Measurements from ENCODE around the gene PLEKHA6.
A peak's percentile ranks its signal among the peaks of the same experiment; 100 is the strongest.
"Not testable (repeated sequence)": the region's sequence is repeated elsewhere in the genome, so short reads cannot be mapped to it uniquely, and the experiment has no call there.

Gene PLEKHA6

GRCh38 chr1:204335533-204335932 lies 24.2 kb downstream of the PLEKHA6 start:
- DNase-seq = no peak
- no peak for ATAC-seq

- no peak for ATAC-seq
- DNase-seq = no peak
These were observed 24.6 kb downstream of the PLEKHA6 start for GRCh38 chr1:204335085-204335484.

GRCh38 chr1:204334455-204334854 lies 25.3 kb downstream of the PLEKHA6 start:
- no peak for DNase-seq
- ATAC-seq = no peak

- DNase-seq = no peak
- no peak for ATAC-seq
These were observed 26.3 kb downstream of the PLEKHA6 start for GRCh38 chr1:204333427-204333826.

- ATAC-seq (no peak), DNase-seq (no peak)
These were observed 27.8 kb downstream of the PLEKHA6 start for GRCh38 chr1:204331847-204332487.

- ATAC-seq = no peak
- DNase-seq = no peak
These were observed 28.5 kb downstream of the PLEKHA6 start for GRCh38 chr1:204331275-204331674.

GRCh38 chr1:204327870-204328269 lies 31.9 kb downstream of the PLEKHA6 start:
- ATAC-seq, DNase-seq: not testable (repeated sequence)

GRCh38 chr1:204327359-204327758 lies 32.4 kb downstream of the PLEKHA6 start:
- ATAC-seq (no peak), DNase-seq (no peak)

GRCh38 chr1:204326771-204327300 lies 32.9 kb downstream of the PLEKHA6 start:
- ATAC-seq = no peak
- DNase-seq = no peak

- DNase-seq (no peak), ATAC-seq (no peak)
These were observed 33.8 kb downstream of the PLEKHA6 start for GRCh38 chr1:204325944-204326343.

GRCh38 chr1:204323887-204324286 lies 35.8 kb downstream of the PLEKHA6 start:
- DNase-seq = peak; percentile 51
- peak; percentile 97 for ATAC-seq

- no peak for DNase-seq
- no peak for ATAC-seq
These were observed 37.3 kb downstream of the PLEKHA6 start for GRCh38 chr1:204322339-204322868.

GRCh38 chr1:204321665-204322064 lies 38.1 kb downstream of the PLEKHA6 start:
- no peak for DNase-seq
- ATAC-seq = no peak

GRCh38 chr1:204321051-204321450 lies 38.7 kb downstream of the PLEKHA6 start:
- ATAC-seq (no peak), DNase-seq (no peak)

GRCh38 chr1:204320382-204320804 lies 39.3 kb downstream of the PLEKHA6 start:
- ATAC-seq = peak; percentile 55

GRCh38 chr1:204319462-204319861 lies 40.3 kb downstream of the PLEKHA6 start:
- no peak for DNase-seq
- no peak for ATAC-seq

More at GRCh38 chr1:204320382-204320804, 39.3 kb downstream of the PLEKHA6 start:
- no peak for DNase-seq

- ATAC-seq = no peak
- no peak for DNase-seq
These were observed 40.7 kb downstream of the PLEKHA6 start for GRCh38 chr1:204319027-204319426.

GRCh38 chr1:204318324-204318723 lies 41.4 kb downstream of the PLEKHA6 start:
- DNase-seq (no peak), ATAC-seq (no peak)

GRCh38 chr1:204317170-204317569 lies 42.6 kb downstream of the PLEKHA6 start:
- no peak for ATAC-seq
- no peak for DNase-seq

- DNase-seq (no peak), ATAC-seq (no peak)
These were observed 43.6 kb downstream of the PLEKHA6 start for GRCh38 chr1:204316164-204316563.

- ATAC-seq (no peak), DNase-seq (no peak)
These were observed 44.7 kb downstream of the PLEKHA6 start for GRCh38 chr1:204314893-204315658.

GRCh38 chr1:204314171-204314892 lies 45.4 kb downstream of the PLEKHA6 start:
- ATAC-seq (no peak), DNase-seq (no peak)
